Sigmoid colon (tissue), 7 donors: ENCODE data around the gene GOLGA3. TPM values are rescaled to one million over a fixed set of nuclear protein-coding genes. Genes with fewer than 3 reads are reported as not detected.
"Not testable (repeated sequence)": the region's sequence is repeated elsewhere in the genome, so short reads cannot be mapped to it uniquely, and the experiment has no call there.

Experiments
- DNase-seq: peaks from one replicate; pipeline ENCODE4 v3.0.0-alpha.2; 2019
- H3K27ac ChIP-seq, 4 donors: fragments of 200-600 bp; sonication (generic); one replicate each; pipeline ENCODE4 v1.5.1; 2016 to 2019; ENCODE audit warnings: mild to moderate bottlenecking in 1 of 4
- H3K27me3 ChIP-seq, 3 donors: fragments of 200-600 bp; sonication (generic); one replicate each; pipeline ENCODE4 v1.5.1; 2019; ENCODE audit warnings: mild to moderate bottlenecking in 1 of 3
- H3K36me3 ChIP-seq, 4 donors: fragments of 200-600 bp; sonication (generic); one replicate each; pipeline ENCODE4 v1.5.1; 2016 to 2019
- H3K4me1 ChIP-seq, 4 donors: fragments of 200-600 bp; sonication (generic); one replicate each; pipeline ENCODE4 v1.5.1; 2017 to 2019
- H3K4me3 ChIP-seq, 4 donors: fragments of 200-600 bp; sonication (generic); one replicate each; pipeline ENCODE4 v1.5.1; 2017 to 2019; ENCODE audit warnings: mild to moderate bottlenecking in 2 of 4, moderate library complexity in 1 of 4
- H3K9me3 ChIP-seq, 4 donors: fragments of 200-600 bp in 3 of 4; sonication (generic) in 3 of 4; one replicate each; pipeline versions ENCODE4 v1.5.1 to v1.6.1; 2013 to 2019
- CTCF ChIP-seq, 4 experiments: fragments of 450-650 bp in 3 of 4; fragments of 200-600 bp in 1 of 4; IDR thresholded peaks; one replicate each; pipeline ENCODE4 v1.5.1; 2016 to 2019; ENCODE audit warnings: antibody characterized with exemption in 4 of 4, mild to moderate bottlenecking in 3 of 4, moderate library complexity in 2 of 4
- EP300 ChIP-seq, 4 donors: sonication (generic); formaldehyde crosslinking; IDR thresholded peaks; one replicate each; pipeline ENCODE4 v1.6.1; 2017; ENCODE audit warnings: antibody characterized with exemption in 4 of 4
- POLR2A ChIP-seq, 2 donors: fragments of 450-650 bp; IDR thresholded peaks; one replicate each; pipeline ENCODE4 v1.6.1; 2016; ENCODE audit warnings: antibody characterized with exemption in 2 of 2, mild to moderate bottlenecking in 2 of 2, moderate library complexity in 2 of 2
- POLR2AphosphoS5 ChIP-seq, 4 donors: sonication (generic); formaldehyde crosslinking; IDR thresholded peaks; one replicate each; pipeline ENCODE4 v1.6.1; 2017; ENCODE audit warnings: antibody characterized with exemption in 4 of 4
- WGBS, 2 donors: extraction: QIAGEN DNeasy Blood & Tissue Kit; methylation state at CpG; one replicate each; pipeline ENCODE4 v1.1.7; 2013; 5-methylcytosine and 5-hydroxymethylcytosine counted together
- intact Hi-C: fragments of 100-400 bp; cut with DNase I; formaldehyde crosslinking; loops from one replicate; pipeline ENCODE4 v1.15.1; 2023
- polyA plus RNA-seq, 3 donors: library from polyadenylated mRNA; stranded (reverse); fragments of 200-250 nt; gene quantifications; one replicate each; pipeline ENCODE4 v1.2.3, GENCODE V29; 2013
- total RNA-seq, 4 donors: library from RNA; depleted of rRNA; stranded (reverse); fragments of >200 nt; gene quantifications; one replicate each; pipeline ENCODE4 v1.1.0, GENCODE V29; 2016
- donor health status: healthy with polysubstance abuse.
- donor health status: Bipolar disorder and iron deficiency.
- donor health status: healthy.

Gene GOLGA3
- total and polyA plus RNA-seq, 7 donors, result 9.6 to 78.4 (median 45.7) TPM

GRCh38 chr12:132861558-132861957, 32.9 kb upstream of the GOLGA3 start:
- intact Hi-C loops, result no loop called here
- Histone ChIP-seq H3K4me1 (no peaks in the 10 kb centered on the region), H3K27ac (no peak overlapping the region), H3K36me3 (peaks cover 23 to 81% (median 44%) of the 10 kb centered on the region in 4 donors), H3K27me3 (no peaks in the 10 kb centered on the region), H3K4me3 (no peak overlapping the region), H3K9me3 (no peaks in the 10 kb centered on the region)
- WGBS, 2 donors, result 93 to 95% methylated on average over 8 of the region's 8 CpGs
- TF ChIP-seq POLR2A (IDR thresholded peaks at IDR 0.05) (no peak), EP300 (IDR thresholded peaks at IDR 0.05) (no peak), POLR2AphosphoS5 (IDR thresholded peaks at IDR 0.05) (no peak), CTCF (IDR thresholded peaks at IDR 0.05) (no peak)
- no peak for DNase-seq

GRCh38 chr12:132858718-132859266, 30.1 kb upstream of the GOLGA3 start:
- H3K27me3 ChIP-seq, result no peaks in the 10 kb centered on the region
- WGBS, 2 donors, result 92 to 93% methylated on average over 18 of the region's 18 CpGs
- H3K27ac ChIP-seq, result no peak overlapping the region
- no peaks in the 10 kb centered on the region for H3K9me3 ChIP-seq
- no peak for DNase-seq
- intact Hi-C loops, result no loop called here
- TF ChIP-seq POLR2AphosphoS5 (IDR thresholded peaks at IDR 0.05) (no peak), CTCF (IDR thresholded peaks at IDR 0.05) (no peak), EP300 (IDR thresholded peaks at IDR 0.05) (no peak), POLR2A (IDR thresholded peaks at IDR 0.05) (no peak)
- no peak overlapping the region for H3K4me3 ChIP-seq
- no peaks in the 10 kb centered on the region for H3K4me1 ChIP-seq
- peaks cover 38 to 91% (median 69%) of the 10 kb centered on the region in 4 donors for H3K36me3 ChIP-seq

GRCh38 chr12:132857019-132857418, 28.4 kb upstream of the GOLGA3 start:
- H3K27ac ChIP-seq, H3K4me1 ChIP-seq, DNase-seq, intact Hi-C loops, H3K4me3 ChIP-seq, H3K27me3 ChIP-seq, H3K9me3 ChIP-seq: not testable (repeated sequence)
- WGBS, 2 donors, result 97% methylated on average over 21 of the region's 21 CpGs
- peaks cover 45 to 99% (median 87%) of the 10 kb centered on the region in 4 donors for H3K36me3 ChIP-seq

GRCh38 chr12:132856581-132856980, 27.9 kb upstream of the GOLGA3 start:
- no peaks in the 10 kb centered on the region for H3K27me3 ChIP-seq
- H3K9me3 ChIP-seq, result no peaks in the 10 kb centered on the region
- TF ChIP-seq EP300 (IDR thresholded peaks at IDR 0.05) (no peak), CTCF (IDR thresholded peaks at IDR 0.05) (no peak), POLR2AphosphoS5 (IDR thresholded peaks at IDR 0.05) (no peak), POLR2A (IDR thresholded peaks at IDR 0.05) (no peak)
- no peaks in the 10 kb centered on the region for H3K4me1 ChIP-seq
- WGBS, 2 donors, result 94 to 98% methylated on average over 17 of the region's 17 CpGs
- DNase-seq, result no peak
- H3K4me3 ChIP-seq, result no peak overlapping the region
- peaks cover 48 to 99% (median 87%) of the 10 kb centered on the region in 4 donors for H3K36me3 ChIP-seq
- H3K27ac ChIP-seq, result no peak overlapping the region
- intact Hi-C loops, result no loop called here

GRCh38 chr12:132855211-132855610, 26.5 kb upstream of the GOLGA3 start:
- intact Hi-C loops, result not testable (repeated sequence)
- 95 to 98% methylated on average over 14 of the region's 14 CpGs for WGBS, 2 donors

More at GRCh38 chr12:132855211-132855610, 26.5 kb upstream of the GOLGA3 start:
- not testable (repeated sequence) for H3K4me3 ChIP-seq, H3K27me3 ChIP-seq, H3K4me1 ChIP-seq, DNase-seq, H3K9me3 ChIP-seq, H3K27ac ChIP-seq
- peaks cover 62 to 99% (median 87%) of the 10 kb centered on the region in 4 donors for H3K36me3 ChIP-seq
